C4-2B (cell line): Measurements from ENCODE around the gene RWDD3.
A peak's percentile ranks its signal among the peaks of the same experiment; 100 is the strongest.

Source experiments
- H3K27ac ChIP-seq: fragments of 450-650 bp; 2 replicates; pipeline ENCODE4 v1.5.1; 2017
- CTCF ChIP-seq: fragments of 450-650 bp; conservative IDR thresholded peaks from 2 replicates; pipeline ENCODE4 v1.5.1; 2017; ENCODE audit warnings: mild to moderate bottlenecking
- ZFX ChIP-seq: fragments of 450-650 bp; IDR thresholded peaks from 2 replicates; pipeline ENCODE4 v1.6.1; 2017

Gene RWDD3

GRCh38 chr1:95230256-95230655, 3.8 kb upstream of the RWDD3 start:
- no peak overlapping the region for H3K27ac ChIP-seq
- no peak for TF ChIP-seq CTCF
- TF ChIP-seq ZFX: no peak

- H3K27ac ChIP-seq: no peak overlapping the region
- TF ChIP-seq ZFX: no peak
- no peak for TF ChIP-seq CTCF
Observed at GRCh38 chr1:95230768-95231191, 3.2 kb upstream of the RWDD3 start.

GRCh38 chr1:95232646-95233318, 1.2 kb upstream of the RWDD3 start:
- TF ChIP-seq CTCF (no peak), ZFX (no peak)

GRCh38 chr1:95233319-95233736, 682 bp upstream of the RWDD3 start:
- TF ChIP-seq ZFX (no peak), CTCF (no peak)
- peak overlapping the region; percentile 77 for H3K27ac ChIP-seq

More at GRCh38 chr1:95232646-95233318, 1.2 kb upstream of the RWDD3 start:
- no peak overlapping the region for H3K27ac ChIP-seq

- no peak overlapping the region for H3K27ac ChIP-seq
- TF ChIP-seq ZFX: no peak
- TF ChIP-seq CTCF: no peak
Observed at GRCh38 chr1:95236784-95237575, 3.0 kb downstream of the RWDD3 start.

- H3K27ac ChIP-seq: no peak overlapping the region
- no peak for TF ChIP-seq ZFX
- TF ChIP-seq CTCF: no peak
Observed at GRCh38 chr1:95237981-95238703, 4.1 kb downstream of the RWDD3 start.

GRCh38 chr1:95245029-95245428, 11.0 kb downstream of the RWDD3 start:
- H3K27ac ChIP-seq: no peak overlapping the region
- no peak for TF ChIP-seq ZFX
- no peak for TF ChIP-seq CTCF
